H1 (cell line): ENCODE measurements around the gene GADL1. TPM values are rescaled to one million over a fixed set of nuclear protein-coding genes. Genes with fewer than 3 reads are reported as not detected.

ENCODE experiments used
- CTCF ChIA-PET: fragments of 300-600 bp; sonication (Branson Sonifier 250); formaldehyde crosslinking; loops from one replicate; lab custom pipeline; 2021; ENCODE audit not compliant: partially characterized antibody; lab: Charles Lee
- POLR2A ChIA-PET: fragments of 300-600 bp; sonication (Branson Sonifier 250); formaldehyde crosslinking; loops from one replicate; lab custom pipeline; 2021; ENCODE audit warnings: inconsistent platforms; ENCODE audit not compliant: partially characterized antibody; lab: Charles Lee
- DNase-seq, 2 experiments: peaks; one replicate each; pipeline versions ENCODE4 v3.0.0 to v3.0.0-alpha.2; 2010 to 2022; ENCODE audit warnings: low spot score in 2 of 2, low read depth in 1 of 2, mixed read lengths in 1 of 2
- FAIRE-seq: peaks from 2 replicates; lab custom pipeline; 2011; peaks lifted over from hg19 to GRCh38; lab: Jason Lieb, UNC
- H2AFZ ChIP-seq: 2 replicates; pipeline ENCODE4 v1.8.1; 2012; ENCODE audit warnings: low read length, inconsistent platforms
- H2AK5ac ChIP-seq: 2 replicates; pipeline ENCODE4 v1.6.1; 2013; ENCODE audit warnings: low read depth, low read length
- H2BK120ac ChIP-seq: replicated peaks from 2 replicates; pipeline ENCODE3; 2013; ENCODE audit warnings: low read depth, low read length, inconsistent platforms
- H2BK12ac ChIP-seq: 2 replicates; pipeline ENCODE4 v1.6.1; 2013; ENCODE audit warnings: low read depth, low read length
- H2BK15ac ChIP-seq: 2 replicates; pipeline ENCODE4 v1.6.1; 2013; ENCODE audit warnings: low read length
- H2BK20ac ChIP-seq: 2 replicates; pipeline ENCODE4 v1.6.1; 2013; ENCODE audit warnings: low read length
- H2BK5ac ChIP-seq: 2 replicates; pipeline ENCODE4 v1.6.1; 2013; ENCODE audit warnings: low read depth, low read length
- H3K14ac ChIP-seq: 2 replicates; pipeline ENCODE4 v1.6.1; 2013; ENCODE audit warnings: inconsistent platforms; ENCODE audit not compliant: insufficient read length
- H3K18ac ChIP-seq: 2 replicates; pipeline ENCODE4 v1.6.1; 2013; ENCODE audit warnings: low read length; ENCODE audit errors: extremely low read depth
- H3K23ac ChIP-seq: 2 replicates; pipeline ENCODE4 v1.6.1; 2013; ENCODE audit warnings: inconsistent platforms; ENCODE audit not compliant: insufficient read length
- H3K23me2 ChIP-seq: 2 replicates; pipeline ENCODE4 v1.6.1; 2013; ENCODE audit warnings: low read depth, low read length
- H3K27ac ChIP-seq: 2 replicates; pipeline ENCODE4 v1.6.1; 2011; ENCODE audit warnings: low read depth, low read length, inconsistent platforms
- H3K27me3 ChIP-seq, 4 experiments: replicated peaks in 1 of 4; 1 replicate in 1 of 4; 2 replicates in 3 of 4; pipeline versions ENCODE4 v1.6.1 to v1.8.1; 2011 to 2013; ENCODE audit warnings: low read length in 3 of 4, mild to moderate bottlenecking in 3 of 4, inconsistent platforms in 2 of 4, mixed read lengths in 2 of 4, moderate library complexity in 1 of 4; ENCODE audit not compliant: control insufficient read depth in 3 of 4, insufficient read depth in 3 of 4; ENCODE audit errors: extremely low read depth in 1 of 4
- H3K36me3 ChIP-seq, 4 experiments: 2 replicates each; pipeline versions ENCODE4 v1.6.1 to v1.8.1; 2011 to 2013; ENCODE audit warnings: mild to moderate bottlenecking in 4 of 4, low read length in 3 of 4, moderate library complexity in 2 of 4, control low read depth in 1 of 4, inconsistent platforms in 1 of 4; ENCODE audit not compliant: insufficient read depth in 4 of 4, control insufficient read depth in 2 of 4
- H3K4ac ChIP-seq: replicated peaks from 2 replicates; pipeline ENCODE3; 2013; ENCODE audit warnings: low read length, low read depth, mixed read lengths, inconsistent platforms; ENCODE audit not compliant: insufficient read length
- H3K4me1 ChIP-seq, 4 experiments: replicated peaks in 1 of 4; 1 replicate in 1 of 4; 2 replicates in 3 of 4; pipeline versions ENCODE4 v1.6.1 to v1.8.1; 2011 to 2013; ENCODE audit warnings: low read length in 3 of 4, inconsistent platforms in 2 of 4, mixed read lengths in 1 of 4; ENCODE audit not compliant: insufficient read depth in 4 of 4, control insufficient read depth in 3 of 4
- H3K4me2 ChIP-seq, 2 experiments: 2 replicates each; pipeline versions ENCODE4 v1.6.1 to v1.8.1; 2011 to 2013; ENCODE audit warnings: low read depth in 2 of 2, low read length in 2 of 2, control low read depth in 1 of 2, inconsistent platforms in 1 of 2, mild to moderate bottlenecking in 1 of 2; ENCODE audit not compliant: insufficient read depth in 1 of 2
- H3K4me3 ChIP-seq, 4 experiments: fragments of 200-600, 300-600 bp in 1 of 4; sonication (generic), shearing (Covaris generic), sonication (Bioruptor Twin) in 1 of 4; 2 replicates each; pipeline versions ENCODE4 v1.5.1 to v1.8.1; 2011 to 2016; ENCODE audit warnings: low read length in 4 of 4, low read depth in 3 of 4, control low read depth in 2 of 4, inconsistent platforms in 2 of 4, mild to moderate bottlenecking in 2 of 4, mixed read lengths in 1 of 4, moderate library complexity in 1 of 4; ENCODE audit not compliant: insufficient read depth in 2 of 4; ENCODE audit errors: extremely low read depth in 1 of 4
- H3K56ac ChIP-seq: replicated peaks from 2 replicates; pipeline ENCODE3; 2013; ENCODE audit warnings: low read depth, mild to moderate bottlenecking, mixed read lengths, low read length, inconsistent platforms; ENCODE audit not compliant: insufficient read length
- H3K79me1 ChIP-seq: 2 replicates; pipeline ENCODE4 v1.6.1; 2013; ENCODE audit warnings: low read depth, low read length, control low read depth
- H3K79me2 ChIP-seq, 2 experiments: 2 replicates each; pipeline versions ENCODE4 v1.6.1 to v1.8.1; 2012 to 2013; ENCODE audit warnings: low read length in 2 of 2, mild to moderate bottlenecking in 2 of 2, inconsistent platforms in 1 of 2; ENCODE audit not compliant: insufficient read depth in 2 of 2, control insufficient read depth in 1 of 2
- H3K9ac ChIP-seq, 4 experiments: replicated peaks in 1 of 4; 1 replicate in 1 of 4; 2 replicates in 3 of 4; pipeline versions ENCODE4 v1.6.1 to v1.8.1; 2011 to 2013; ENCODE audit warnings: low read depth in 3 of 4, low read length in 3 of 4, control low read depth in 2 of 4, mild to moderate bottlenecking in 2 of 4, moderate library complexity in 2 of 4, inconsistent platforms in 1 of 4; ENCODE audit errors: extremely low read depth in 1 of 4
- H3K9me3 ChIP-seq, 2 experiments: 2 replicates each; pipeline versions ENCODE4 v1.6.1 to v1.8.1; 2012 to 2013; ENCODE audit warnings: mild to moderate bottlenecking in 2 of 2, moderate library complexity in 2 of 2, control low read depth in 1 of 2, inconsistent platforms in 1 of 2, low read depth in 1 of 2, low read length in 1 of 2, mixed read lengths in 1 of 2; ENCODE audit not compliant: insufficient read depth in 2 of 2
- H4K20me1 ChIP-seq, 2 experiments: replicated peaks in 1 of 2; 2 replicates each; pipeline versions ENCODE3 to v1.8.1; 2011 to 2013; ENCODE audit warnings: inconsistent platforms in 2 of 2, low read length in 2 of 2, mild to moderate bottlenecking in 1 of 2; ENCODE audit not compliant: insufficient read depth in 2 of 2, control insufficient read depth in 1 of 2
- H4K5ac ChIP-seq: 2 replicates; pipeline ENCODE4 v1.6.1; 2013; ENCODE audit warnings: low read length, low read depth, mixed read lengths, inconsistent platforms; ENCODE audit not compliant: insufficient read length
- H4K8ac ChIP-seq: 2 replicates; pipeline ENCODE4 v1.8.0; 2013; ENCODE audit warnings: mild to moderate bottlenecking, moderate library complexity, low read length, inconsistent platforms; ENCODE audit not compliant: insufficient read depth; ENCODE audit errors: extremely low read depth
- H4K91ac ChIP-seq: replicated peaks from 2 replicates; pipeline ENCODE3; 2013; ENCODE audit warnings: low read length, mixed read lengths, inconsistent platforms; ENCODE audit not compliant: insufficient read length
- ASH2L ChIP-seq: fragments of 200-600, 300-600 bp; sonication (generic); IDR thresholded peaks from one replicate; pipeline ENCODE4 v1.7.1; 2017; ENCODE audit warnings: low read length
- polyA plus RNA-seq, 7 experiments: library from polyadenylated mRNA; depleted of rRNA in 3 of 7; stranded (reverse) in 5 of 7; unstranded in 2 of 7; fragments of >200 nt in 5 of 7; fragments of 200-250 nt in 2 of 7; gene quantifications; 1 replicate in 5 of 7; 2 replicates in 1 of 7; 4 replicates in 1 of 7; pipeline versions ENCODE4 v1.2.1 to v1.2.3, GENCODE V29; 2011 to 2013; ENCODE audit warnings: missing spikeins in 2 of 7, mixed read lengths in 2 of 7
- total RNA-seq: library from RNA; stranded (reverse); fragmentation: NEBNext Ultra II Directional; extraction: Animal tissue kit (Norgen Biotek cat#: 25700); gene quantifications from 2 replicates; pipeline ENCODE4 v1.2.1, GENCODE V29; 2021
- TF ChIP-seq, protein P1 (sequence below): fragments of 300-600 bp; sonication (generic); IDR thresholded peaks from 2 replicates; pipeline ENCODE4 v1.7.1; 2012; ENCODE audit warnings: low read length, moderate library complexity, mild to moderate bottlenecking, inconsistent platforms; ENCODE audit not compliant: insufficient replicate concordance

GADL1 gene
- total and polyA plus RNA-seq, 2 of the 8 experiments (the other 6 are each of a cell fraction or from before 2014, with no cell fraction given): 0.03 to 0.30 TPM

DNA sequence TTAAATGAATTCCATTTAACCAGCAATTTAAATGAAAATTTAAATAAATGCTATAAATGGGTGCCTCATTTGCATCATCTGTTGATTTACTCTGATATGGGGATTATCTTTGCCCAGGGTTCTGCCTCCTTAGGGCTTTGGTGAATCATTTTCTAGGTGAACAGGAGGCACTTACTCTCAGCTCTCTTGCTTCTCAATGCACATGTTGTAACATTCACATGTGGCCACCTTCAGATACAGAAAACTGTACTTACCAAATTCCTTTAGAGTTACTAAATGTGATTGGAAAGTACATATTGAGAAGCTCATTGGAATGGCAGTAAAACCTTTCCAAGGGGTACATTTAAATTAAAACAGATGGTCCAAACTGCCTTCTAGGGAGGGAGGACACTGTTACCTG lies 20.8 kb downstream of the GADL1 start:
- Histone ChIP-seq H2BK5ac (no peak overlapping the region), H2BK120ac (no peak overlapping the region), H2BK12ac (no peak overlapping the region), H4K91ac (no peak overlapping the region), H3K27ac (no peak overlapping the region), H4K8ac (no peak overlapping the region), H3K36me3 (no peaks in the 10 kb centered on the region), H3K27me3 (no peaks in the 10 kb centered on the region), H2AK5ac (no peak overlapping the region), H3K23me2 (no peaks in the 10 kb centered on the region), H3K79me2 (no peaks in the 10 kb centered on the region), H2AFZ (no peak overlapping the region), H3K18ac (no peak overlapping the region), H3K56ac (no peak overlapping the region), H3K4me1 (no peaks in the 10 kb centered on the region), H3K4ac (no peak overlapping the region), H2BK15ac (no peak overlapping the region), H3K79me1 (no peaks in the 10 kb centered on the region), H4K5ac (no peak overlapping the region), H3K23ac (no peak overlapping the region), H4K20me1 (no peaks in the 10 kb centered on the region), H3K9me3 (no peaks in the 10 kb centered on the region), H3K4me2 (no peak overlapping the region), H3K9ac (no peak overlapping the region), H3K14ac (no peak overlapping the region), H3K4me3 (no peak overlapping the region), H2BK20ac (no peak overlapping the region)
- no peak for FAIRE-seq
- ChIA-PET POLR2A (no interaction called here), CTCF (interaction anchor here (1.2 to 2.9 kb wide), 2 partner anchors 9 to 105 kb away, joined by 4 to 9 read pairs; no protein-coding TSS in a partner anchor)
- DNase-seq: no peak
- no peak for TF ChIP-seq ASH2L
- TF ChIP-seq, protein P1, sequence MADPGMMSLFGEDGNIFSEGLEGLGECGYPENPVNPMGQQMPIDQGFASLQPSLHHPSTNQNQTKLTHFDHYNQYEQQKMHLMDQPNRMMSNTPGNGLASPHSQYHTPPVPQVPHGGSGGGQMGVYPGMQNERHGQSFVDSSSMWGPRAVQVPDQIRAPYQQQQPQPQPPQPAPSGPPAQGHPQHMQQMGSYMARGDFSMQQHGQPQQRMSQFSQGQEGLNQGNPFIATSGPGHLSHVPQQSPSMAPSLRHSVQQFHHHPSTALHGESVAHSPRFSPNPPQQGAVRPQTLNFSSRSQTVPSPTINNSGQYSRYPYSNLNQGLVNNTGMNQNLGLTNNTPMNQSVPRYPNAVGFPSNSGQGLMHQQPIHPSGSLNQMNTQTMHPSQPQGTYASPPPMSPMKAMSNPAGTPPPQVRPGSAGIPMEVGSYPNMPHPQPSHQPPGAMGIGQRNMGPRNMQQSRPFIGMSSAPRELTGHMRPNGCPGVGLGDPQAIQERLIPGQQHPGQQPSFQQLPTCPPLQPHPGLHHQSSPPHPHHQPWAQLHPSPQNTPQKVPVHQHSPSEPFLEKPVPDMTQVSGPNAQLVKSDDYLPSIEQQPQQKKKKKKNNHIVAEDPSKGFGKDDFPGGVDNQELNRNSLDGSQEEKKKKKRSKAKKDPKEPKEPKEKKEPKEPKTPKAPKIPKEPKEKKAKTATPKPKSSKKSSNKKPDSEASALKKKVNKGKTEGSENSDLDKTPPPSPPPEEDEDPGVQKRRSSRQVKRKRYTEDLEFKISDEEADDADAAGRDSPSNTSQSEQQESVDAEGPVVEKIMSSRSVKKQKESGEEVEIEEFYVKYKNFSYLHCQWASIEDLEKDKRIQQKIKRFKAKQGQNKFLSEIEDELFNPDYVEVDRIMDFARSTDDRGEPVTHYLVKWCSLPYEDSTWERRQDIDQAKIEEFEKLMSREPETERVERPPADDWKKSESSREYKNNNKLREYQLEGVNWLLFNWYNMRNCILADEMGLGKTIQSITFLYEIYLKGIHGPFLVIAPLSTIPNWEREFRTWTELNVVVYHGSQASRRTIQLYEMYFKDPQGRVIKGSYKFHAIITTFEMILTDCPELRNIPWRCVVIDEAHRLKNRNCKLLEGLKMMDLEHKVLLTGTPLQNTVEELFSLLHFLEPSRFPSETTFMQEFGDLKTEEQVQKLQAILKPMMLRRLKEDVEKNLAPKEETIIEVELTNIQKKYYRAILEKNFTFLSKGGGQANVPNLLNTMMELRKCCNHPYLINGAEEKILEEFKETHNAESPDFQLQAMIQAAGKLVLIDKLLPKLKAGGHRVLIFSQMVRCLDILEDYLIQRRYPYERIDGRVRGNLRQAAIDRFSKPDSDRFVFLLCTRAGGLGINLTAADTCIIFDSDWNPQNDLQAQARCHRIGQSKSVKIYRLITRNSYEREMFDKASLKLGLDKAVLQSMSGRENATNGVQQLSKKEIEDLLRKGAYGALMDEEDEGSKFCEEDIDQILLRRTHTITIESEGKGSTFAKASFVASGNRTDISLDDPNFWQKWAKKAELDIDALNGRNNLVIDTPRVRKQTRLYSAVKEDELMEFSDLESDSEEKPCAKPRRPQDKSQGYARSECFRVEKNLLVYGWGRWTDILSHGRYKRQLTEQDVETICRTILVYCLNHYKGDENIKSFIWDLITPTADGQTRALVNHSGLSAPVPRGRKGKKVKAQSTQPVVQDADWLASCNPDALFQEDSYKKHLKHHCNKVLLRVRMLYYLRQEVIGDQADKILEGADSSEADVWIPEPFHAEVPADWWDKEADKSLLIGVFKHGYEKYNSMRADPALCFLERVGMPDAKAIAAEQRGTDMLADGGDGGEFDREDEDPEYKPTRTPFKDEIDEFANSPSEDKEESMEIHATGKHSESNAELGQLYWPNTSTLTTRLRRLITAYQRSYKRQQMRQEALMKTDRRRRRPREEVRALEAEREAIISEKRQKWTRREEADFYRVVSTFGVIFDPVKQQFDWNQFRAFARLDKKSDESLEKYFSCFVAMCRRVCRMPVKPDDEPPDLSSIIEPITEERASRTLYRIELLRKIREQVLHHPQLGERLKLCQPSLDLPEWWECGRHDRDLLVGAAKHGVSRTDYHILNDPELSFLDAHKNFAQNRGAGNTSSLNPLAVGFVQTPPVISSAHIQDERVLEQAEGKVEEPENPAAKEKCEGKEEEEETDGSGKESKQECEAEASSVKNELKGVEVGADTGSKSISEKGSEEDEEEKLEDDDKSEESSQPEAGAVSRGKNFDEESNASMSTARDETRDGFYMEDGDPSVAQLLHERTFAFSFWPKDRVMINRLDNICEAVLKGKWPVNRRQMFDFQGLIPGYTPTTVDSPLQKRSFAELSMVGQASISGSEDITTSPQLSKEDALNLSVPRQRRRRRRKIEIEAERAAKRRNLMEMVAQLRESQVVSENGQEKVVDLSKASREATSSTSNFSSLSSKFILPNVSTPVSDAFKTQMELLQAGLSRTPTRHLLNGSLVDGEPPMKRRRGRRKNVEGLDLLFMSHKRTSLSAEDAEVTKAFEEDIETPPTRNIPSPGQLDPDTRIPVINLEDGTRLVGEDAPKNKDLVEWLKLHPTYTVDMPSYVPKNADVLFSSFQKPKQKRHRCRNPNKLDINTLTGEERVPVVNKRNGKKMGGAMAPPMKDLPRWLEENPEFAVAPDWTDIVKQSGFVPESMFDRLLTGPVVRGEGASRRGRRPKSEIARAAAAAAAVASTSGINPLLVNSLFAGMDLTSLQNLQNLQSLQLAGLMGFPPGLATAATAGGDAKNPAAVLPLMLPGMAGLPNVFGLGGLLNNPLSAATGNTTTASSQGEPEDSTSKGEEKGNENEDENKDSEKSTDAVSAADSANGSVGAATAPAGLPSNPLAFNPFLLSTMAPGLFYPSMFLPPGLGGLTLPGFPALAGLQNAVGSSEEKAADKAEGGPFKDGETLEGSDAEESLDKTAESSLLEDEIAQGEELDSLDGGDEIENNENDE: no peak
